NCI-H1694 treated with DMSO at 0.1 percent for 48 hours (cell line): ENCODE data around the gene ITGB5.

ENCODE experiments used
- DNase-seq: peaks from one replicate; lab custom pipeline; 2025; lab: John Stamatoyannopoulos, UW

Gene ITGB5

DNA sequence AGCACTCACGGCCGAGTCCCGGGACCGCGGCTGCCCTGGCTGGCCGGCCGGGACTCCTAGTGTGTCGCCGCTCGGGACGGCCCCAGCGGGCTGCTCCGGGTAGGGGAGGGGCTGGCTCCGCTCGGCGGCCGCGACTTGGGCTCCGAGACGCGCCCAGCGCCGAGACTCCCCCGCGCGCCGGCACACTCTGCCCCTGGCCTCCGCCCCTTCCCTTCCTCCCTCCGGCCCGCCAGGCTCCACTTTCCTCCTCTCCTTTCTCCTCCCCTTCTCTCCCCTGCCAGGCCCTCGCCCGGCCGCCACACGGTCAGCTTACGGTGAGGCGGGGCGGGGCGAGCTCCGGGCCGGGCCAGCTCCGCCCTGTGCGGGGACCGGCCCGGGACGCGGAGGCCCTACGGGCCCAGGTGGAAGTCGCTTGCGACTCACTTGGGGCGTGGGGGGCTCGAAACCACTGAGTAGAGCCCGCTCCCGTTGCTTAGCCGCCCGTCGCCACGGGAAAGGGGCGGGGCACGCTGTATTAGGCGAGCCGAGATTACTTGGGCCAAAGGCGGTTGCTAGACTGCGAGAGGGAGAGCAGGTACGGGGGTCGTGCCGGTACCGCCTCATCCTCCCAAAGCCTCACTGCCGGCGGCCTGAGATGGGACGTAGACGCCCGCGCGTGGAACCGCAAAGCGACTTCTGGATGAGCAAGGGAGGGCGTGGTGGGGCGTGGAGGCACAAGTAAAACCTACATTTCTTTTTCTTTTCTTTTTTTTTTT lies at the start of gene ITGB5:
TSS of gene ITGB5 (minus strand) at position 189 of the 755 bp plus-strand sequence. CDS start 365 bp downstream, outside the sequence.
- no peak for DNase-seq

DNA sequence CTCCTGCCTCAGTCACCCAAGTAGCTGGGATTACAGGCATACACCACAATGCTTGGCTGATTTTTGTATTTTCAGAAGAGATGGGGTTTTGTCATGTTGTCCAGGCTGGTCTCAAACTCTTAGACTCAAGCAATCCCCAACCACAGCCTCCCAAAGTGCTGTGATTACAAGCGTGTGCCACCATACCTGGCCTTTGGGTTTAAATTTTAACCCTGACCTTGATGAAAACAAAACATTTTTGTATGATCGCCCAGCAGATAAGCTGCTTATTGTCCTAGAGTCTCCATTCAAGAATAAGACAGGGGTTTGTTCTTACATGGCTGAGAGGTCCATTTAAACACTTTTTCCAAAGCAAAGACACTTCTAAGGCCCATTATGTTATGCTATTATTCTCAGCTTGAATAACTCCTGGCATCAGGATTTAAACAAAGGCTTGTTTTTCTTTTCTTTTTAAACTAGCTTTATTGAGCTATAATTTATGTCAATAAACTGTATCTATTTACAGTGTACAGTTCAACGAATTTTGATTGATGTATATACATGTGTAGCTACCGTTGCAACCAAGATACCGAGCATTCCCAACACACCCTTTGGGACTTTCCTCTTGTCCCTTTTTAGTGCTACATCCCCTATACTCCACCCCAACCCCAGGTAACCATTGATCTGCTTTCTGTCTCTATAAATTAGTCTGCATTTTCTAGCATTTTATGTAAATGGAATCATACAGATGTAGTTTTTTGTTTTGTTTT lies 48.8 kb upstream of the ITGB5 start:
- no peak for DNase-seq

- DNase-seq: no peak
Measured at GRCh38 chr3:124935264-124935663, 48.1 kb upstream of the ITGB5 start.

DNA sequence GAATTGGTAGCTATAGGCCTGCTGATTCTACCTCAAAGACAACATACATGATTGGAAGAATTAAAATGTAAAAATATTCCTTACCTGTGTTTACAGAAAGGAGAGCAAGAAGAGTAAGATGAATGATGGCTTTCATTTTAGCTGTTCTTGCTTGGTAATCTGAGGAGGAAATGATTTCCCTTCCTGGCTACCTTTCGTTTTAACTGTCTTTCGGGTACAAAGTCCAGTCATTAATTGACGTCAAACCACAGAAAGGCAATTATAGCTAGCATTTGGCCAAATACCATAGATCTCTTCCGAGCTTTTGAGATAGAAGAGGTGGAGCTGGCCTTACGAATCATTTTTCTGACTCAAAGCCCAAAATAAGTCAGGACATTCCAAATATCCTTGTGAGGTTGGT lies 47.4 kb upstream of the ITGB5 start, which contains the start of gene MUC13:
TSS of gene MUC13 (minus strand) at position 175 of the 400 bp plus-strand sequence. CDS start at position 136, 39 bp downstream.
- DNase-seq: no peak

GRCh38 chr3:124928333-124929202 lies 41.4 kb upstream of the ITGB5 start:
- peak; percentile 70 for DNase-seq

GRCh38 chr3:124927574-124928045 lies 40.4 kb upstream of the ITGB5 start:
- no peak for DNase-seq

DNA sequence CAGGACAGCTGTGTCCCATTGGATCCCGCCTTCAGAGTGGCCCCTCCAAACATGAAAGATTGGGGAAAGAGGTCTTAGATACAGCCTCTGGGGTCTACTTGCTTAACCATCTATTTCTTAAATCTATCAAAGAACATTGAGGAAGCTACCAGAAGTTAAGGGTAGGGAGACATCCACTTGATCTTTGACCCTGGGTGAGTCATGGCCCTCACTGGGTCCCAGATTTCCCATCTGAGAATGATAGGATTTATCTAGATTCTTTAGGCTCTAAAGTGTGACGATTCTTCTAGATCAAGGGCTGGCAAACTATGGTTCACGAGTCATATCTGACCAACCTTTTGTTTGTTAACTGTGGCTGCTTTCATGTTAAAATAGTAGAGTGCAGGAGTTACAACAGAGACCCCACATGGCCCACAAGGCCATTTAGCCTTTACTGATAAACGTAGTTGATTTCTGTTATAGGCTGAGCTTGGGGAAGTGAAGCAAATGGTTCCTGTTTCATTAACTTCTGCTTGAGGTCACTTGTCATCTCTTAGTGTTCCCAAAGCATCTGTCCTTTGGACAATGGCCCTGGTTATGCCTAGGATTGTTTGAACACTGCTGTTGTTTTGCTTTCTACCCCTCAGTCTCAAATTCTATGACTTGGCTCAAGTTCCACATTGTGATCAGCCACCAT lies 39.4 kb upstream of the ITGB5 start:
- no peak for DNase-seq

DNA sequence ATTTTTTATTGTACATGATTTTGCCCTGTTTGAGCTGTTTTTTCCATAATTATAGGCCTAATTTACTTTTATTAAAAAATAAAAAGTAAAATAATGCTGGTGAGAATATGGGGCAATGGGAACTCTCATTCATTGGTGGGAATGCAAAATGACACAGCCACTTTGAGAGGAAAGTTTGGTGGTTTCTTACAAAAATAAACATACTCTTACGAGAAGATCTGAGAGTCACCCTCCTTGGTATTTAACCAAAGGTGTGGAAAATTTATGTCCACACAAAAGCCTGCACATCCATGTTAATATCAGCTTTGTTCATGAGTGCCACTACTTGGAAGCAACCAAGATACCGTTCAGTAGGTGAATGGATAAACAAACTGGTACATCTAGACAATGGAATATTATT lies 37.6 kb upstream of the ITGB5 start:
- DNase-seq: no peak

DNA sequence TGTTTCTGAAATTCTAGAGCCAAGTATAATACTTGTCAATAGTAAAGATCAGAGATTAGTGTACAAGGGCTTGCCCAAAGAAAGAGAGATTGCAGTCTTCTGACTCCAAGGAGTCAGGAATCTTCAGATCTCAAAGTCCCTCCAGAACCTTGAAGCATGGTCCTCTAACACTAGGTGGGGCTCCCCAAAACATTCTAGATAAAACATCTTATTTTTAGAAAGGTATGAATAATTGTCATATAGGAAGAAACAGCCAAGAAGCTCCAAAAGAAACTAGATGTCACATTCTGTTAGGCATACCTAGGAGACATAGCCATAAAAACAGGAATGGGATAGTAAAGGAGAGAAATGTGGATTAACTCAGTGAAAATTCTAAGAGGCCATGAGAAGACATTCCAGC lies 36.7 kb upstream of the ITGB5 start:
- no peak for DNase-seq

- no peak for DNase-seq
Measured at GRCh38 chr3:124920718-124921117, 33.6 kb upstream of the ITGB5 start.

DNA sequence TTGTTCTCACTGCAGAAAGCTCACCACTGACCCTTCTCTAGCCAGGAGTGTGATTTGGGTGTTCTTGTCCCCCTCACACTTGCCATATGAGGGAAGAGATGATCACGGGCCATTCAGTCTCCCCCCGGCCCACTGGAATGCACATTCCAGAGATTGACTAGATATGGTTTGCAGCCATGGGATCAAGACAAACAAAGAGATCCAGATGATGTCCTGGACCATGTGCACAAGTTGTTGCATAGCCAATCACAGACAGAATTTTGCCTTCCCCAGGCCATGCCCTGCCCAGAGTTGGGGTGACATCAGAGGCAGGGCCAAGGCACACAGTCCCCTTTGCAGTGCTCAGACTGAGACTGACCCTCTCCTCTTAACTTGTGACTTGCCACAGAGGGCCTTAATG lies 32.6 kb upstream of the ITGB5 start:
- DNase-seq: no peak

GRCh38 chr3:124918524-124918923 lies 31.4 kb upstream of the ITGB5 start:
- no peak for DNase-seq

GRCh38 chr3:124916837-124917409 lies 29.8 kb upstream of the ITGB5 start:
- no peak for DNase-seq

GRCh38 chr3:124915254-124915653 lies 28.1 kb upstream of the ITGB5 start:
- DNase-seq: no peak

DNA sequence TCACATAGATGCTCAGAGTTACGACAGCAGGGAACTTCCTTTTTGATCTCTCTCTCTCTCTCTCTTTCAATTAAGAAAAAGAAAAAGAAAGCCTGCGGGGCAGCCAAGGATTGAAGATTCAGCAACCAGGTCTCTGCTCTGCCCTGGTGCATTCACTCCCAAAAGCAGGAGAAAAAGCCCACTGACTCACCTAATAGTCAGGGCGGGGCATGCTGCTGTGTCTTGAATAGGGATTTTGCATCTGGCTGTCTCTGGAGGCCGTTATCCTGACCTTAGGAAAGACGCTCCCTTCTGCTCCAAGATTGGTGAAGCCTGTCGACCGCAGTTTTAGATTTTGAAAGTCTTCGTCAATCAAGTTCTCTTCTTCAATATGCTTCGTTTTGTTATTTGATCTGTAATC lies 20.8 kb upstream of the ITGB5 start:
- no peak for DNase-seq

GRCh38 chr3:124904835-124905492 lies 17.8 kb upstream of the ITGB5 start:
- no peak for DNase-seq

GRCh38 chr3:124903896-124904834 lies 17.0 kb upstream of the ITGB5 start:
- DNase-seq: no peak

DNA sequence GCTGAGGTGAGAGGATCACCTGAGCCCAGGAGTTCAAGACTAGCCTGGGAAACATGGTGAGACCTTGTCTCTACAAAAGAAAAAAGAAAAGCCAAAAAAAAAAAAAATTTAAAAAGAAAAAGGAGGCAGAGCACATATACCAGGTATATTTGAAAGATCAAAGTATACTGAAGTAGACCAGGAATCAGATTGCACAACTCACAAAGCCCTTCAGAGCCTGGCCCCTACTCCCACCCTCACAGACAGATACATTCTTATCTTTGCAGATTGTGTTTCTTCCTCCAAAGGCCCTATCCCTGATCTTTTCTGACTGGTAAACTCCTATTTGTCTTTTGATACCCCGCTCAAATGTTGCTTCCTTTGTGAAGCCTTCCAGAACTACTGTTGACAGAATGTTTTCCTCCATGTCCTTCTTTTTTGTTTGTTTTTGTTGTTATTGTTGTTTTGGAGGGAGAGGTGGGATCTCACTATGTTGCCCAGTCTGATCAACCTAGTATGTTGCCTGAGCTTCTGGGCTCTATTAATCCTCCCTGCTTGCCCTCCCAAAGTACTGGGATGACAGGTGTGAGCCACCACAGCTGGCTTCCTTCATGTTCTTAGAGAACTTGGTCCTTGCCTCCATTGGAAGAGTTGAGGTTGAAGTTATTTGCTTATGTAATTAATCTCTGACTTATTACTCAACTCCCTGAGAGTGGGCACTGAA lies 9.8 kb upstream of the ITGB5 start:
- DNase-seq: no peak

GRCh38 chr3:124895756-124896155 lies 8.6 kb upstream of the ITGB5 start:
- DNase-seq: no peak
